HG02571 (cell line): Measurements from ENCODE around the gene RING1.

Experiments
- ATAC-seq: cut with Tn5 transposase; IDR thresholded peaks from one replicate; pipeline ENCODE4 v1.9.1; 2021; ENCODE audit warnings: mild to moderate bottlenecking, moderate library complexity; ENCODE audit not compliant: unreplicated experiment

RING1 gene

GRCh38 chr6:33237741-33238140 lies 29.4 kb downstream of the RING1 start:
- no peak for ATAC-seq

GRCh38 chr6:33241968-33242367 lies 33.7 kb downstream of the RING1 start:
- no peak for ATAC-seq

GRCh38 chr6:33243476-33243875 lies 35.2 kb downstream of the RING1 start:
- no peak for ATAC-seq

GRCh38 chr6:33247977-33248642 lies 39.8 kb downstream of the RING1 start:
- no peak for ATAC-seq

- ATAC-seq, result peak; percentile 3
Observed at GRCh38 chr6:33248643-33248931, 40.3 kb downstream of the RING1 start.

GRCh38 chr6:33248932-33249731 lies 40.8 kb downstream of the RING1 start:
- peak; percentile 86 for ATAC-seq

GRCh38 chr6:33249732-33250630 lies 41.7 kb downstream of the RING1 start:
- ATAC-seq, result no peak

- no peak for ATAC-seq
Observed at GRCh38 chr6:33250731-33251130, 42.4 kb downstream of the RING1 start.

GRCh38 chr6:33251395-33252012 lies 43.2 kb downstream of the RING1 start:
- no peak for ATAC-seq

GRCh38 chr6:33252759-33253158 lies 44.5 kb downstream of the RING1 start:
- no peak for ATAC-seq

GRCh38 chr6:33254591-33254990 lies 46.3 kb downstream of the RING1 start:
- no peak for ATAC-seq

- ATAC-seq, result no peak
Observed at GRCh38 chr6:33259032-33259431, 50.7 kb downstream of the RING1 start.
